ENCODE measurements around the gene C9orf153.

The C9orf153 gene

GRCh38 chr9:86272221-86272620 is 12.8 kb upstream of the C9orf153 start:
- DNase-seq, result no peak

- no peak for DNase-seq
Observed at GRCh38 chr9:86263876-86264275, 4.4 kb upstream of the C9orf153 start.

- no peak for DNase-seq
Observed at GRCh38 chr9:86262492-86262891, 3.0 kb upstream of the C9orf153 start.

GRCh38 chr9:86257391-86257790 is 2.1 kb downstream of the C9orf153 start:
- no peak for DNase-seq

GRCh38 chr9:86256653-86257052 is 2.8 kb downstream of the C9orf153 start:
- DNase-seq, result no peak

GRCh38 chr9:86253577-86253976 is 5.9 kb downstream of the C9orf153 start:
- no peak for DNase-seq

GRCh38 chr9:86252870-86253269 is 6.6 kb downstream of the C9orf153 start:
- no peak for DNase-seq

GRCh38 chr9:86250123-86250522 is 9.3 kb downstream of the C9orf153 start:
- DNase-seq, result no peak

GRCh38 chr9:86248746-86249145 is 10.7 kb downstream of the C9orf153 start:
- DNase-seq, result no peak

GRCh38 chr9:86246752-86247161 is 12.7 kb downstream of the C9orf153 start:
- DNase-seq, result peak in 1 of 58 donors; percentile 1

GRCh38 chr9:86242071-86242470 is 17.4 kb downstream of the C9orf153 start:
- DNase-seq, result no peak

GRCh38 chr9:86241216-86241615 is 18.2 kb downstream of the C9orf153 start:
- no peak for DNase-seq

GRCh38 chr9:86238861-86239770 is 20.3 kb downstream of the C9orf153 start:
- DNase-seq, result no peak

GRCh38 chr9:86230858-86231257 is 28.6 kb downstream of the C9orf153 start:
- DNase-seq, result no peak

GRCh38 chr9:86222667-86223066 is 36.8 kb downstream of the C9orf153 start:
- no peak for DNase-seq

GRCh38 chr9:86219606-86220005 is 39.9 kb downstream of the C9orf153 start:
- DNase-seq, result no peak

GRCh38 chr9:86217076-86217755 is 42.2 kb downstream of the C9orf153 start:
- DNase-seq, result no peak

- DNase-seq, result no peak
Observed at GRCh38 chr9:86207193-86207592, 52.3 kb downstream of the C9orf153 start.

- peak in 4 of 58 donors; percentile 0 to 1 (median 1) for DNase-seq
Observed at GRCh38 chr9:86202338-86202882, 57.0 kb downstream of the C9orf153 start.

GRCh38 chr9:86201474-86202337 is 57.8 kb downstream of the C9orf153 start:
- DNase-seq, result peak in 1 of 58 donors; percentile 1

- DNase-seq, result no peak
Observed at GRCh38 chr9:86200599-86201162, 58.8 kb downstream of the C9orf153 start.

Data from anterior cingulate cortex (tissue), 58 donors.